Measurements from ENCODE around the gene POLR2L. TPM values are rescaled to one million over a fixed set of nuclear protein-coding genes. Genes with fewer than 3 reads are reported as not detected.

POLR2L gene
- total and polyA plus RNA-seq, 2 of the 13 experiments (the other 11 are each of a cell fraction or from before 2014, with no cell fraction given), result 104 to 114 TPM

DNA sequence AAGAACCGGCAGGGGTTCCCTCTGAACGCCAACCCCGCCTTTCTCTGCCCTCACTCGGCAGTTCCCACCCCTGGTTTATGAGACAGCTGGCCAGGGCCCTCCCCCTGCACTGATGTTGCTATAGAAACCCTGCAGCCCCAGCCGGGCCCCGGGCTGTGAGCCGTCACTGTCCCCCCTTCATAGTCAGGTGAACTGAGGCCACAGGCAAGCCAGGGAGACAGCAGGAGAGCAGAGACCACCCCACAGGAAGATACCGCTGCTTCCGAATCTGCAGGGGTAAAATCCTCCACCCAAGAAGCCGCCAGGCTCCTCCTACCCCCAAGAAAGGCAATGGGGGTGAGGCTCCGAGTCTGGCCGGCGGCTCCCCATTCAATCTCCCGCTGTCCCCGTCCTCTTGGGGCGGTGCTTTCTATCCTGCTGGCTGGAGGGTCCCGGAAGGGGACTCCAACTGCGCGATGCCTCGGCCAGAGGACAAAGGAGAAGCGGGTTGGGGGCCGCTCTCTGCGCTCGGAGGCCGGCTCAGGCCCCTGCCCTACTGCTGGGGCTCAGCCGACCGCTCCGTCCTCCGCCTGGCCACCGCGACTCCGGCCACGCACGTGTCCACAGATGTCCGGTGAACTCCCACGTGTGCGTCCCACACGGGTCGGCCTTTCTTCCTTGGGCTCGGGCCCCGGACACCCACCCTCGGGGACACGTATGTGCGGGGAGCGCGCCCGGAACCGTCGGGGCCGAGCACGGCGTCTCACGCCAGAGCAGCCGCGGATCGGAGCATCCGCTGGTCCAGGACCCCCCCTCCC is 44.8 kb downstream of the POLR2L start (continued):
- TF ChIP-seq, protein P1, sequence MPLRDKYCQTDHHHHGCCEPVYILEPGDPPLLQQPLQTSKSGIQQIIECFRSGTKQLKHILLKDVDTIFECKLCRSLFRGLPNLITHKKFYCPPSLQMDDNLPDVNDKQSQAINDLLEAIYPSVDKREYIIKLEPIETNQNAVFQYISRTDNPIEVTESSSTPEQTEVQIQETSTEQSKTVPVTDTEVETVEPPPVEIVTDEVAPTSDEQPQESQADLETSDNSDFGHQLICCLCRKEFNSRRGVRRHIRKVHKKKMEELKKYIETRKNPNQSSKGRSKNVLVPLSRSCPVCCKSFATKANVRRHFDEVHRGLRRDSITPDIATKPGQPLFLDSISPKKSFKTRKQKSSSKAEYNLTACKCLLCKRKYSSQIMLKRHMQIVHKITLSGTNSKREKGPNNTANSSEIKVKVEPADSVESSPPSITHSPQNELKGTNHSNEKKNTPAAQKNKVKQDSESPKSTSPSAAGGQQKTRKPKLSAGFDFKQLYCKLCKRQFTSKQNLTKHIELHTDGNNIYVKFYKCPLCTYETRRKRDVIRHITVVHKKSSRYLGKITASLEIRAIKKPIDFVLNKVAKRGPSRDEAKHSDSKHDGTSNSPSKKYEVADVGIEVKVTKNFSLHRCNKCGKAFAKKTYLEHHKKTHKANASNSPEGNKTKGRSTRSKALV (CRISPR knock-in tag; IDR thresholded peaks at IDR 0.05), result no peak
- TF ChIP-seq TEAD3 (CRISPR knock-in tag; optimal IDR thresholded peaks at IDR 0.05; ENCODE audit: borderline replicate concordance) (no peak), ZNF614 (CRISPR knock-in tag; IDR thresholded peaks at IDR 0.05; ENCODE audit: borderline replicate concordance) (peak; percentile 4; the same call in 1 of the 2 replicates), SP4 (CRISPR knock-in tag; IDR thresholded peaks at IDR 0.05) (no peak; the same call in 1 of the 2 replicates), KDM1A (CRISPR knock-in tag; IDR thresholded peaks at IDR 0.05) (no peak), THAP11 (CRISPR knock-in tag; IDR thresholded peaks at IDR 0.05) (peak; percentile 10; the same call in 1 of the 2 replicates), MIER3 (CRISPR knock-in tag; IDR thresholded peaks at IDR 0.05; ENCODE audit: borderline replicate concordance) (0 out of 2 replicates have a peak, but pooled peaks have one; percentile 27), XBP1 (CRISPR knock-in tag; IDR thresholded peaks at IDR 0.05) (no peak), KDM4B (CRISPR knock-in tag; IDR thresholded peaks at IDR 0.05) (no peak), ZNF720 (CRISPR knock-in tag; IDR thresholded peaks at IDR 0.05) (no peak), MTF1 (CRISPR knock-in tag; IDR thresholded peaks at IDR 0.05) (no peak), KDM2A (CRISPR knock-in tag; IDR thresholded peaks at IDR 0.05; ENCODE audit: borderline replicate concordance, low read depth) (peak; percentile 95), ZNF841 (CRISPR knock-in tag; IDR thresholded peaks at IDR 0.05; ENCODE audit: borderline replicate concordance) (no peak), ZSCAN30 (CRISPR knock-in tag; IDR thresholded peaks at IDR 0.05) (no peak)
- TF ChIP-seq, protein P2, sequence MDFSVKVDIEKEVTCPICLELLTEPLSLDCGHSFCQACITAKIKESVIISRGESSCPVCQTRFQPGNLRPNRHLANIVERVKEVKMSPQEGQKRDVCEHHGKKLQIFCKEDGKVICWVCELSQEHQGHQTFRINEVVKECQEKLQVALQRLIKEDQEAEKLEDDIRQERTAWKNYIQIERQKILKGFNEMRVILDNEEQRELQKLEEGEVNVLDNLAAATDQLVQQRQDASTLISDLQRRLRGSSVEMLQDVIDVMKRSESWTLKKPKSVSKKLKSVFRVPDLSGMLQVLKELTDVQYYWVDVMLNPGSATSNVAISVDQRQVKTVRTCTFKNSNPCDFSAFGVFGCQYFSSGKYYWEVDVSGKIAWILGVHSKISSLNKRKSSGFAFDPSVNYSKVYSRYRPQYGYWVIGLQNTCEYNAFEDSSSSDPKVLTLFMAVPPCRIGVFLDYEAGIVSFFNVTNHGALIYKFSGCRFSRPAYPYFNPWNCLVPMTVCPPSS (IDR thresholded peaks at IDR 0.05), result no peak
- TF ChIP-seq, protein P3, sequence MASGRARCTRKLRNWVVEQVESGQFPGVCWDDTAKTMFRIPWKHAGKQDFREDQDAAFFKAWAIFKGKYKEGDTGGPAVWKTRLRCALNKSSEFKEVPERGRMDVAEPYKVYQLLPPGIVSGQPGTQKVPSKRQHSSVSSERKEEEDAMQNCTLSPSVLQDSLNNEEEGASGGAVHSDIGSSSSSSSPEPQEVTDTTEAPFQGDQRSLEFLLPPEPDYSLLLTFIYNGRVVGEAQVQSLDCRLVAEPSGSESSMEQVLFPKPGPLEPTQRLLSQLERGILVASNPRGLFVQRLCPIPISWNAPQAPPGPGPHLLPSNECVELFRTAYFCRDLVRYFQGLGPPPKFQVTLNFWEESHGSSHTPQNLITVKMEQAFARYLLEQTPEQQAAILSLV (CRISPR knock-in tag; IDR thresholded peaks at IDR 0.05; ENCODE audit: borderline replicate concordance), result peak; percentile 63; the same call in 1 of the 2 replicates
- TF ChIP-seq, protein P4, sequence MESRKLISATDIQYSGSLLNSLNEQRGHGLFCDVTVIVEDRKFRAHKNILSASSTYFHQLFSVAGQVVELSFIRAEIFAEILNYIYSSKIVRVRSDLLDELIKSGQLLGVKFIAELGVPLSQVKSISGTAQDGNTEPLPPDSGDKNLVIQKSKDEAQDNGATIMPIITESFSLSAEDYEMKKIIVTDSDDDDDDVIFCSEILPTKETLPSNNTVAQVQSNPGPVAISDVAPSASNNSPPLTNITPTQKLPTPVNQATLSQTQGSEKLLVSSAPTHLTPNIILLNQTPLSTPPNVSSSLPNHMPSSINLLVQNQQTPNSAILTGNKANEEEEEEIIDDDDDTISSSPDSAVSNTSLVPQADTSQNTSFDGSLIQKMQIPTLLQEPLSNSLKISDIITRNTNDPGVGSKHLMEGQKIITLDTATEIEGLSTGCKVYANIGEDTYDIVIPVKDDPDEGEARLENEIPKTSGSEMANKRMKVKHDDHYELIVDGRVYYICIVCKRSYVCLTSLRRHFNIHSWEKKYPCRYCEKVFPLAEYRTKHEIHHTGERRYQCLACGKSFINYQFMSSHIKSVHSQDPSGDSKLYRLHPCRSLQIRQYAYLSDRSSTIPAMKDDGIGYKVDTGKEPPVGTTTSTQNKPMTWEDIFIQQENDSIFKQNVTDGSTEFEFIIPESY (CRISPR knock-in tag; IDR thresholded peaks at IDR 0.05), result no peak
- TF ChIP-seq, protein P5, sequence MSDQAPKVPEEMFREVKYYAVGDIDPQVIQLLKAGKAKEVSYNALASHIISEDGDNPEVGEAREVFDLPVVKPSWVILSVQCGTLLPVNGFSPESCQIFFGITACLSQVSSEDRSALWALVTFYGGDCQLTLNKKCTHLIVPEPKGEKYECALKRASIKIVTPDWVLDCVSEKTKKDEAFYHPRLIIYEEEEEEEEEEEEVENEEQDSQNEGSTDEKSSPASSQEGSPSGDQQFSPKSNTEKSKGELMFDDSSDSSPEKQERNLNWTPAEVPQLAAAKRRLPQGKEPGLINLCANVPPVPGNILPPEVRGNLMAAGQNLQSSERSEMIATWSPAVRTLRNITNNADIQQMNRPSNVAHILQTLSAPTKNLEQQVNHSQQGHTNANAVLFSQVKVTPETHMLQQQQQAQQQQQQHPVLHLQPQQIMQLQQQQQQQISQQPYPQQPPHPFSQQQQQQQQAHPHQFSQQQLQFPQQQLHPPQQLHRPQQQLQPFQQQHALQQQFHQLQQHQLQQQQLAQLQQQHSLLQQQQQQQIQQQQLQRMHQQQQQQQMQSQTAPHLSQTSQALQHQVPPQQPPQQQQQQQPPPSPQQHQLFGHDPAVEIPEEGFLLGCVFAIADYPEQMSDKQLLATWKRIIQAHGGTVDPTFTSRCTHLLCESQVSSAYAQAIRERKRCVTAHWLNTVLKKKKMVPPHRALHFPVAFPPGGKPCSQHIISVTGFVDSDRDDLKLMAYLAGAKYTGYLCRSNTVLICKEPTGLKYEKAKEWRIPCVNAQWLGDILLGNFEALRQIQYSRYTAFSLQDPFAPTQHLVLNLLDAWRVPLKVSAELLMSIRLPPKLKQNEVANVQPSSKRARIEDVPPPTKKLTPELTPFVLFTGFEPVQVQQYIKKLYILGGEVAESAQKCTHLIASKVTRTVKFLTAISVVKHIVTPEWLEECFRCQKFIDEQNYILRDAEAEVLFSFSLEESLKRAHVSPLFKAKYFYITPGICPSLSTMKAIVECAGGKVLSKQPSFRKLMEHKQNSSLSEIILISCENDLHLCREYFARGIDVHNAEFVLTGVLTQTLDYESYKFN (CRISPR knock-in tag; conservative IDR thresholded peaks at IDR 0.05), result peak; percentile 13; the same call in 1 of the 2 replicates
- TF ChIP-seq, protein P6, sequence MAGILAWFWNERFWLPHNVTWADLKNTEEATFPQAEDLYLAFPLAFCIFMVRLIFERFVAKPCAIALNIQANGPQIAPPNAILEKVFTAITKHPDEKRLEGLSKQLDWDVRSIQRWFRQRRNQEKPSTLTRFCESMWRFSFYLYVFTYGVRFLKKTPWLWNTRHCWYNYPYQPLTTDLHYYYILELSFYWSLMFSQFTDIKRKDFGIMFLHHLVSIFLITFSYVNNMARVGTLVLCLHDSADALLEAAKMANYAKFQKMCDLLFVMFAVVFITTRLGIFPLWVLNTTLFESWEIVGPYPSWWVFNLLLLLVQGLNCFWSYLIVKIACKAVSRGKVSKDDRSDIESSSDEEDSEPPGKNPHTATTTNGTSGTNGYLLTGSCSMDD (CRISPR knock-in tag; IDR thresholded peaks at IDR 0.05), result no peak
